SJSA1 (cell line): ENCODE data around the gene KCNAB1. TPM values are rescaled to one million over a fixed set of nuclear protein-coding genes. Genes with fewer than 3 reads are reported as not detected.
"Not testable (repeated sequence)": the region's sequence is repeated elsewhere in the genome, so short reads cannot be mapped to it uniquely, and the experiment has no call there.

Source experiments
- DNase-seq, 2 experiments: peaks; one replicate each; pipeline ENCODE4 v3.0.0-alpha.2; 2015 to 2020; ENCODE audit warnings: low spot score in 2 of 2, low read depth in 1 of 2
- H3K27ac ChIP-seq: fragments of 250-450 bp; sonication (Bioruptor Pico); 2 replicates; pipeline ENCODE4 v1.5.1; 2020; ENCODE audit warnings: mild to moderate bottlenecking, moderate library complexity
- H3K27me3 ChIP-seq: fragments of 250-450 bp; sonication (Bioruptor Pico); replicated peaks from 2 replicates; pipeline ENCODE4 v1.5.1; 2020; ENCODE audit warnings: mild to moderate bottlenecking, moderate library complexity
- H3K36me3 ChIP-seq: fragments of 250-450 bp; sonication (Bioruptor Pico); 2 replicates; pipeline ENCODE4 v1.5.1; 2020; ENCODE audit warnings: mild to moderate bottlenecking
- H3K4me1 ChIP-seq: fragments of 250-450 bp; sonication (Bioruptor Pico); replicated peaks from 2 replicates; pipeline ENCODE4 v1.6.1; 2021; ENCODE audit warnings: mild to moderate bottlenecking
- H3K4me3 ChIP-seq: fragments of 250-450 bp; sonication (Bioruptor Pico); 2 replicates; pipeline ENCODE4 v1.5.1; 2020; ENCODE audit warnings: mild to moderate bottlenecking
- H3K9me3 ChIP-seq: fragments of 250-450 bp; sonication (Bioruptor Pico); replicated peaks from 2 replicates; pipeline ENCODE4 v1.5.1; 2020; ENCODE audit warnings: mild to moderate bottlenecking
- total RNA-seq: library from RNA; depleted of rRNA; stranded (reverse); fragments of >200 nt; shearing (Covaris generic); gene quantifications from 2 replicates; pipeline ENCODE4 v1.2.3, GENCODE V29; 2014

The KCNAB1 gene
- total RNA-seq, 1 experiment from 2014 or later, result 1.6 TPM

GRCh38 chr3:156206157-156206556 lies 85.8 kb downstream of the KCNAB1 start:
- H3K36me3 ChIP-seq, result no peaks in the 10 kb centered on the region
- H3K9me3 ChIP-seq, result no peaks in the 10 kb centered on the region
- H3K27ac ChIP-seq, result no peak overlapping the region
- H3K4me1 ChIP-seq, result 0 out of 2 replicates have a peak, but pooled peaks cover 8% of the 10 kb centered on the region
- no peak for DNase-seq
- no peak overlapping the region for H3K4me3 ChIP-seq
- no peaks in the 10 kb centered on the region for H3K27me3 ChIP-seq

- Histone ChIP-seq H3K4me3 (no peak overlapping the region), H3K4me1 (peaks cover 11% of the 10 kb centered on the region), H3K27ac (no peak overlapping the region), H3K27me3 (no peaks in the 10 kb centered on the region), H3K9me3 (no peaks in the 10 kb centered on the region), H3K36me3 (no peaks in the 10 kb centered on the region)
- no peak for DNase-seq
Observed at GRCh38 chr3:156207802-156208685, 87.7 kb downstream of the KCNAB1 start.

- Histone ChIP-seq H3K4me1 (peaks cover 4% of the 10 kb centered on the region), H3K27me3 (no peaks in the 10 kb centered on the region), H3K27ac (no peak overlapping the region), H3K9me3 (no peaks in the 10 kb centered on the region), H3K4me3 (no peak overlapping the region), H3K36me3 (no peaks in the 10 kb centered on the region)
- DNase-seq, result no peak
Observed at GRCh38 chr3:156209631-156210335, 89.4 kb downstream of the KCNAB1 start.

DNA sequence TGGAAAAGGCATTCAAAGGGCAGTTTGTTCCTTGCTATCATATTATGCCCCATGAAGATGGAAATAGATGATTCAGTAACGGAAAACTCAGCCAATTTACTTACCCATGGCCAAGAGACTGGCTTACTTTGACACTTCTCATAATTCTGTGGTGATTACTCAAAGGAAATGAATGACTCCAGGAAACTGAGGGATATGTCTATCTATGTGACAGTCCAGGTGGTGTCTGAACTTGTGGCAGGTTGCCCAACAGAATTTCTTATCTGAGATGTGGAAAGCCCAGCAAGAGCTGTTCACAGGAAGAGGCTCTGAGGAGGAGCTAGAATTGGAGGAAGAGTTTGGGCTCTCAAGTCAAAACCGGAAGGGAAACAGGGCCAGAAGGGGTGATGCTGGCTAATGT lies 91.2 kb downstream of the KCNAB1 start:
- DNase-seq, result no peak
- Histone ChIP-seq H3K4me3 (no peak overlapping the region), H3K9me3 (no peaks in the 10 kb centered on the region), H3K27ac (no peak overlapping the region), H3K36me3 (no peaks in the 10 kb centered on the region), H3K27me3 (no peaks in the 10 kb centered on the region), H3K4me1 (peaks cover 18% of the 10 kb centered on the region)

- H3K9me3 ChIP-seq, result no peaks in the 10 kb centered on the region
- no peak overlapping the region for H3K27ac ChIP-seq
- peaks cover 37% of the 10 kb centered on the region for H3K4me1 ChIP-seq
- no peaks in the 10 kb centered on the region for H3K27me3 ChIP-seq
- no peak for DNase-seq
- no peak overlapping the region for H3K4me3 ChIP-seq
- no peaks in the 10 kb centered on the region for H3K36me3 ChIP-seq
Observed at GRCh38 chr3:156214676-156215075, 94.3 kb downstream of the KCNAB1 start.

GRCh38 chr3:156215751-156216150 lies 95.4 kb downstream of the KCNAB1 start:
- H3K4me1 ChIP-seq, result peaks cover 37% of the 10 kb centered on the region
- no peaks in the 10 kb centered on the region for H3K9me3 ChIP-seq
- H3K27me3 ChIP-seq, result no peaks in the 10 kb centered on the region
- peak in 1 of 2 experiments; percentile 17 for DNase-seq
- no peak overlapping the region for H3K4me3 ChIP-seq
- no peaks in the 10 kb centered on the region for H3K36me3 ChIP-seq
- H3K27ac ChIP-seq, result peak overlapping the region; percentile 72

DNA sequence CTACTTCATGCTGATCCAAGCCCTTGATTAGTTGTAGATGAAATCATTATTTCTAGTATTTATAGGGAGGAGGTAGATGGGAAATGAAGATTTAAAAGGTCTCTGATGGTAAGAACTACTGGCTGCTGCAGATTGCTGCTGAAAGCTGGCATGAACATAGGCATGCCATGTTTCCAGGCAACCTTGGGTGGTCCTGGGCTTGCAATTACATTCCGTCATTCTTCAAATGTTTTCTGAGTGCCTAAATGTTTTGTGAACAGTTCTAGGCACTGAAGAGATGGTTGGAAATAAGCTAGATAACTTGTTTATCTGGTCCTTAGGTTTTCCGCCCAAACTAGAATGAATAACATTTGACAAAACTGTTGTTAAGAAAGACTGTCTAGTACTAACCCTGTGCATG lies 95.8 kb downstream of the KCNAB1 start:
- Histone ChIP-seq H3K36me3 (no peaks in the 10 kb centered on the region), H3K9me3 (no peaks in the 10 kb centered on the region), H3K4me1 (peaks cover 37% of the 10 kb centered on the region), H3K27me3 (no peaks in the 10 kb centered on the region), H3K4me3 (no peak overlapping the region), H3K27ac (peak overlapping the region; percentile 72)
- DNase-seq, result peak; percentile 70

- peaks cover 33% of the 10 kb centered on the region for H3K4me1 ChIP-seq
- DNase-seq, result no peak
- H3K4me3 ChIP-seq, result no peak overlapping the region
- H3K27ac ChIP-seq, result peak overlapping the region; percentile 72
- no peaks in the 10 kb centered on the region for H3K36me3 ChIP-seq
- no peaks in the 10 kb centered on the region for H3K9me3 ChIP-seq
- no peaks in the 10 kb centered on the region for H3K27me3 ChIP-seq
Observed at GRCh38 chr3:156216852-156217251, 96.5 kb downstream of the KCNAB1 start.

DNA sequence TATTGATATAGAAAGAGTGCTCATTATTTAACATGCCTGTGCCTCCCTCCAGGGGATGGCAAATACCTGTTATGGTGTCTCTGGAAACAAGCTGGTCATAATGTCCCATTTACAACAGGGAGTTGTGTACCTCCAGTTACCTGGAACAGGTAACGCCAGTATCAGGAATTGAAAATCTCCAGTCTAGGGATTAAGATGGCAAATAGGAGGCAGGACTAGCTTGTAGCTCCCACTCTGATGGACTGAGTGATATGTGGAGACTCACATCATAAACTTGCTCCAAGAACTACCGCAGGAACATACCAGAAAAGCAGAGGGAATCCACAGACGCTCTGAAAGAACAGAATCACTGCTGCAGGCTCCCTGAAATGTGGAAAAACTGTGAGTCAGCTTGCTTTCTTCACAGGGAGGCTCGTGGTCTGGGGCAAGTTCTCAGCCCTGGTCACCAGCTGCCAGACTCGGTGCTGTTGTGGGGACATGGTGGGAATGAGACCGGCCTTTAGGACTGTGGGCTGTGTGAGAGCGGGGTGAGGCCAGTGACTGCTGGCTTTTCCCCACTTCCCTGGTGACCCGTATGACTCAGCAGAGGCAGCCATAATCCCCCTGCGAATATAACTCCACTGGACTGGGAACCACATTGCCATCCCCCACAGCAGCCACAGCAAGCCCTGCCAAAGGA lies 97.4 kb downstream of the KCNAB1 start:
- Histone ChIP-seq H3K4me3 (no peak overlapping the region), H3K36me3 (no peaks in the 10 kb centered on the region), H3K27ac (peak overlapping the region; percentile 72), H3K9me3 (no peaks in the 10 kb centered on the region), H3K27me3 (no peaks in the 10 kb centered on the region), H3K4me1 (peaks cover 33% of the 10 kb centered on the region)
- peak; percentile 51 to 57 for DNase-seq

DNA sequence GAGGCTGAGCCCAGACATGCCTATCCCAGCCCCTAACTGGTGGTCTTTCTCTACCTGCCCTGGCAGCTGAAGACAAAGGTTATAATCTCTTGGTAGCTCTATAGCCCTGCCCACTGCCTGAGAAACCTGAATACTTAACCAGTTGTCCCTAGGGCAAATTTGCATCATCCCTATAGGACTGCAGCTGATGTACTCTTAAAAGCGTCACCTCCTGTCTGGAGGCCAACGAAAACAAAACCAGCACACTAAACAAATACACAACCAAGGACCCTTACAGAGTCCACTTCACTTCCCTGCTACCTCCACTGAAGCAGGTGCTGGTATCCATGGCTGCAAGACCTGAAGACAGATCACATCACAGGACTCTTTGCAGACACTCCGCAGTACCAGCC lies 98.0 kb downstream of the KCNAB1 start:
- peaks cover 33% of the 10 kb centered on the region for H3K4me1 ChIP-seq

GRCh38 chr3:156222381-156222780 lies 102.0 kb downstream of the KCNAB1 start:
- H3K27me3 ChIP-seq, H3K27ac ChIP-seq, H3K36me3 ChIP-seq, H3K4me3 ChIP-seq, DNase-seq, H3K9me3 ChIP-seq: not testable (repeated sequence)
- H3K4me1 ChIP-seq, result peaks cover 12% of the 10 kb centered on the region

More for the DNA sequence above, 98.0 kb downstream of the KCNAB1 start:
- Histone ChIP-seq H3K36me3 (no peaks in the 10 kb centered on the region), H3K4me3 (no peak overlapping the region), H3K27ac (peak overlapping the region; percentile 72), H3K27me3 (no peaks in the 10 kb centered on the region), H3K9me3 (no peaks in the 10 kb centered on the region)
- DNase-seq, result peak in 1 of 2 experiments; percentile 48

DNA sequence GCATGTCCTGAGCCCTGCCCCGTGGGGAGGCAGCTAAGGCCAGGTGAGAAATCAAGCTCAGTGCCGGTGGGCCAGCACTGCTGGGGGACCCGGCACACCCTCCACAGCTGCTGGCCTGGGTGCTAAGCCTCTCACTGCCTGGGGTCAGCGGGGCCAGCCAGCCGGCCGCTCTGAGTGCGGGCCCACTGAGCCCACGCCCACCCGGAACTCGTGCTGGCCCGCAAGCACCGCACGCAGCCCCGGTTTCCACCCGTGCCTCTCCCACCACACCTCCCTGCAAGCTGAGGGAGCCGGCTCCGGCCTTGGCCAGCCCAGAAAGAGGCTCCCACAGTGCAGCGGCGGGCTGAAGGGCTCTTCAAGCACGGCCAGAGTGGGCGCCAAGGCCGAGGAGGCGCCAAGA lies 103.7 kb downstream of the KCNAB1 start:
- H3K27ac ChIP-seq, H3K27me3 ChIP-seq, DNase-seq, H3K4me3 ChIP-seq, H3K4me1 ChIP-seq, H3K9me3 ChIP-seq, H3K36me3 ChIP-seq: not testable (repeated sequence)

DNA sequence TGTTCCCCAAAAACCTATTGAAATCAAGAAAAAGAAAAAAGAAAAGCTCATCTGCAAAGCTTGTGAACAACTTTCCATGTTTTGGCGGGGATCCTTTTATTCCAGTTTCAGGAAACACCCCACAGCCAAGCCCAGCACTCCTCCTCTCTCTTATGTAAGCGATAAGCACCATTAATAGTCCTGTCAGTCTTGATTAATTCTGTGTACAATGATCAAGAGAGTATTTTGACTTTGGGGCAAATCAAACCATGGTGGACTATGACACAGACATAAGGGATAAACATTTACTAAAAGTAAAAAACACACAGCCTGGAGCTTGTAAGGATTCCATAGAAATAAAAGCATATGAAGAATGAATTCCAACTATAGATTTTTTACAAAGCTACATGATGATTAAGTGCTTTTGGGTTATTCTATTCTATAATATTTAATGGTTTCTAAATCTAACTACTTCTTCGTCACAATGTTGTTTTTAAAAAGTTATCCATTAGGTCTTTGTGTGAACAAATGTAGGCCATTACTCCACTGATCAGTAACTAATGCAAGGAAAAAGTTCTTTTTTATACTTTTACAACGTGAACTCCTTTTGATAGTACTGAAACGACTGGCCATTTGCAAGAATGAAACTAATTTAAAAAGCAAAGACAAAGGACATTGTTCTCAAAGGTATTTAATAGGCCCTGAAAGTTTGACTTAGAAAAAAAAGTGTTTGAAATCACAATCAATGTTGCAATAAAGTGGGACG lies 106.5 kb downstream of the KCNAB1 start:
- H3K27ac ChIP-seq, result no peak overlapping the region
- no peaks in the 10 kb centered on the region for H3K36me3 ChIP-seq
- no peaks in the 10 kb centered on the region for H3K9me3 ChIP-seq
- no peak overlapping the region for H3K4me3 ChIP-seq
- no peak for DNase-seq
- peaks cover 10% of the 10 kb centered on the region for H3K4me1 ChIP-seq
- H3K27me3 ChIP-seq, result no peaks in the 10 kb centered on the region
